Pancreas (tissue), 10 donors: ENCODE measurements around the gene CCDC188. TPM values are rescaled to one million over a fixed set of nuclear protein-coding genes. Genes with fewer than 3 reads are reported as not detected.
"Not testable (repeated sequence)": the region's sequence is repeated elsewhere in the genome, so short reads cannot be mapped to it uniquely, and the experiment has no call there.

Source experiments
- ATAC-seq, 4 donors: fragments of 200-7000 bp; cut with Tn5 transposase; one replicate each; pipeline versions ENCODE4 v1.8.0 to v1.9.1; 2020; ENCODE audit warnings: mild to moderate bottlenecking in 4 of 4, moderate library complexity in 4 of 4
- DNase-seq, 6 donors: peaks; one replicate each; pipeline ENCODE4 v3.0.0-alpha.2; 2020
- FAIRE-seq: peaks from 2 replicates; lab custom pipeline; 2012; peaks lifted over from hg19 to GRCh38; lab: Jason Lieb, UNC
- H3K27ac ChIP-seq, 4 donors: fragments of 200-600 bp; sonication (generic); 1 replicate in 3 of 4; 2 replicates in 1 of 4; pipeline versions ENCODE4 v1.5.0 to v1.8.0; 2020
- H3K27me3 ChIP-seq, 4 donors: fragments of 200-600 bp; one replicate each; pipeline ENCODE4 v1.8.0; 2021
- H3K36me3 ChIP-seq, 3 donors: fragments of 200-600 bp; sonication (generic) in 1 of 3; one replicate each; pipeline versions ENCODE4 v1.5.0 to v1.8.0; 2020 to 2021
- H3K4me1 ChIP-seq, 3 donors: fragments of 200-600 bp; one replicate each; pipeline ENCODE4 v1.8.0; 2021
- H3K4me3 ChIP-seq, 4 donors: fragments of 200-600 bp; sonication (generic) in 2 of 4; one replicate each; pipeline versions ENCODE4 v1.5.0 to v1.8.0; 2020 to 2021
- H3K9me3 ChIP-seq, 4 donors: fragments of 200-600 bp; one replicate each; pipeline ENCODE4 v1.8.0; 2021
- CTCF ChIP-seq, 4 donors: fragments of 200-600 bp; sonication (generic) in 3 of 4; IDR thresholded peaks; one replicate each; pipeline versions ENCODE4 v1.5.0 to v1.8.0; 2021; ENCODE audit warnings: antibody characterized with exemption in 4 of 4
- WGBS, 2 donors: extraction: QIAGEN DNeasy Blood & Tissue Kit; methylation state at CpG; one replicate each; pipeline ENCODE4 v1.1.7; 2013; 5-methylcytosine and 5-hydroxymethylcytosine counted together
- intact Hi-C, 3 donors: fragments of 100-400 bp; cut with DNase I; formaldehyde crosslinking; loops; one replicate each; pipeline versions ENCODE4 v1.11.1 to v1.14.2; 2022
- polyA plus RNA-seq, 2 donors: library from polyadenylated mRNA; stranded (reverse); fragments of 200-250 nt; gene quantifications; one replicate each; pipeline ENCODE4 v1.2.3, GENCODE V29; 2013
- total RNA-seq, 6 donors: library from RNA; stranded (reverse); fragmentation: NEBNext Ultra II Directional in 4 of 6; extraction: Animal tissue kit (Norgen Biotek cat#: 25700) in 4 of 6; gene quantifications; one replicate each; pipeline versions ENCODE4 v1.2.1 to v1.2.4, GENCODE V29; 2021 to 2023
- donor health status: healthy with polysubstance abuse.
- donor health status: DM: no; HTN: no; CAD: no; lungs with moderate emphysema.
- donor health status: DM: no; HTN: no; CAD: no.
- donor health status: control.
- donor health status: control.
- donor health status: Bipolar disorder and iron deficiency.
- donor health status: DM: yes; HTN: yes; CAD: no.
- donor health status: DM: no; HTN: no; CAD: no.
- donor health status: DM: no; HTN: no; CAD: no.
- donor health status: DM: yes; HTN: yes; CAD: no.

The CCDC188 gene
- total and polyA plus RNA-seq, 8 donors: 0.31 to 7.1 (median 0.44) TPM; not detected in 1

- no peak for TF ChIP-seq CTCF (IDR thresholded peaks at IDR 0.05)
- no peak for DNase-seq
- Histone ChIP-seq H3K27me3 (no peaks in the 10 kb centered on the region), H3K27ac (no peak overlapping the region), H3K4me3 (no peak overlapping the region), H3K4me1 (no peaks in the 10 kb centered on the region), H3K36me3 (no peaks in the 10 kb centered on the region), H3K9me3 (no peaks in the 10 kb centered on the region)
- ATAC-seq: no peak
- intact Hi-C loops: no loop called here
- 78 to 86% methylated on average over 9 of the region's 9 CpGs for WGBS, 2 donors
- FAIRE-seq: no peak
Observed at GRCh38 chr22:20166703-20167102, 15.8 kb upstream of the CCDC188 start.

GRCh38 chr22:20165913-20166312 is 15.1 kb upstream of the CCDC188 start:
- ATAC-seq: no peak
- no peak for DNase-seq
- Histone ChIP-seq H3K4me3 (no peak overlapping the region), H3K9me3 (no peaks in the 10 kb centered on the region), H3K27me3 (no peaks in the 10 kb centered on the region), H3K27ac (no peak overlapping the region), H3K4me1 (no peaks in the 10 kb centered on the region), H3K36me3 (no peaks in the 10 kb centered on the region)
- intact Hi-C loops: no loop called here
- no peak for FAIRE-seq
- no peak for TF ChIP-seq CTCF (IDR thresholded peaks at IDR 0.05)
- WGBS, 2 donors: 60 to 75% methylated on average over 7 of the region's 7 CpGs

GRCh38 chr22:20165421-20165820 is 14.6 kb upstream of the CCDC188 start:
- no peaks in the 10 kb centered on the region for H3K4me1 ChIP-seq
- intact Hi-C loops: no loop called here
- H3K36me3 ChIP-seq: no peaks in the 10 kb centered on the region
- no peaks in the 10 kb centered on the region for H3K9me3 ChIP-seq
- 84 to 91% methylated on average over 11 to 12 of the region's 12 CpGs for WGBS, 2 donors
- TF ChIP-seq CTCF (IDR thresholded peaks at IDR 0.05): no peak
- H3K4me3 ChIP-seq: no peak overlapping the region
- DNase-seq: no peak
- no peak overlapping the region for H3K27ac ChIP-seq
- no peaks in the 10 kb centered on the region for H3K27me3 ChIP-seq
- no peak for FAIRE-seq
- ATAC-seq: no peak

GRCh38 chr22:20164863-20165262 is 14.0 kb upstream of the CCDC188 start:
- H3K9me3 ChIP-seq: no peaks in the 10 kb centered on the region
- ATAC-seq (no peak), DNase-seq (no peak), FAIRE-seq (no peak)
- no peak overlapping the region for H3K27ac ChIP-seq
- no peaks in the 10 kb centered on the region for H3K4me1 ChIP-seq
- TF ChIP-seq CTCF (IDR thresholded peaks at IDR 0.05): no peak
- 57 to 60% methylated on average over 11 of the region's 11 CpGs for WGBS, 2 donors
- H3K36me3 ChIP-seq: no peaks in the 10 kb centered on the region
- intact Hi-C loops: no loop called here
- H3K27me3 ChIP-seq: no peaks in the 10 kb centered on the region
- H3K4me3 ChIP-seq: no peak overlapping the region

- ATAC-seq: no peak
- DNase-seq: no peak
- no peaks in the 10 kb centered on the region for H3K36me3 ChIP-seq
- no peak for TF ChIP-seq CTCF (IDR thresholded peaks at IDR 0.05)
- H3K9me3 ChIP-seq: no peaks in the 10 kb centered on the region
- no peak for FAIRE-seq
- no peak overlapping the region for H3K27ac ChIP-seq
- WGBS, 2 donors: 73 to 85% methylated on average over 10 of the region's 10 CpGs
- intact Hi-C loops: no loop called here
- no peaks in the 10 kb centered on the region for H3K27me3 ChIP-seq
- no peaks in the 10 kb centered on the region for H3K4me1 ChIP-seq
- H3K4me3 ChIP-seq: no peak overlapping the region
Observed at GRCh38 chr22:20160041-20160440, 9.2 kb upstream of the CCDC188 start.

GRCh38 chr22:20159531-20159930 is 8.7 kb upstream of the CCDC188 start:
- not testable (repeated sequence) for FAIRE-seq, H3K27ac ChIP-seq, ATAC-seq, H3K36me3 ChIP-seq, H3K9me3 ChIP-seq, H3K4me3 ChIP-seq, H3K4me1 ChIP-seq, DNase-seq, H3K27me3 ChIP-seq
- WGBS, 2 donors: 74 to 87% methylated on average over 9 to 12 of the region's 14 CpGs
- intact Hi-C loops: loop anchor here in 2 of 3 donors (5.0 to 10.0 kb wide), 3 partner anchors 75 to 125 kb away; no protein-coding TSS in a partner anchor
